Endothelial cell of umbilical vein (primary cell): ENCODE results near the gene BCL7A. TPM values are rescaled to one million over a fixed set of nuclear protein-coding genes. Genes with fewer than 3 reads are reported as not detected.

ENCODE experiments used
- BruUV-seq: library from RNA; stranded (reverse); fragments of 400-500 nt; replicated peaks from 2 replicates; lab custom pipeline; 2021; lab: Mats Ljungman, UMichigan
- CTCF ChIA-PET: fragments of 300-600, 350-600 bp; sonication (Branson Sonifier 250); formaldehyde crosslinking; loops from one replicate; lab custom pipeline; 2021; ENCODE audit warnings: antibody characterized with exemption, inconsistent platforms; lab: Charles Lee
- POLR2A ChIA-PET: fragments of 300-600, 350-600 bp; sonication (Branson Sonifier 250); formaldehyde crosslinking; loops from one replicate; lab custom pipeline; 2021; ENCODE audit warnings: antibody characterized with exemption, inconsistent platforms; lab: Charles Lee
- DNase-seq: peaks from one replicate; pipeline ENCODE4 v3.0.0-alpha.2; 2011; ENCODE audit warnings: low read depth, low spot score
- FAIRE-seq: peaks from 2 replicates; lab custom pipeline; 2011; peaks lifted over from hg19 to GRCh38; lab: Jason Lieb, UNC
- H2AFZ ChIP-seq: 2 replicates; pipeline ENCODE4 v1.6.0; 2012; ENCODE audit warnings: low read depth, low read length, control low read depth, inconsistent platforms
- H3K27ac ChIP-seq: 2 replicates; pipeline ENCODE4 v1.5.1; 2011; ENCODE audit warnings: low read depth, mild to moderate bottlenecking, control low read depth, low read length, moderate library complexity; ENCODE audit not compliant: insufficient read depth
- H3K27me3 ChIP-seq, 2 experiments: 2 replicates each; pipeline versions ENCODE4 v1.6.0 to v1.6.1; 2011; ENCODE audit warnings: low read length in 2 of 2, mixed read lengths in 1 of 2; ENCODE audit not compliant: control insufficient read depth in 2 of 2, insufficient read depth in 2 of 2
- H3K36me3 ChIP-seq, 2 experiments: 2 replicates in 1 of 2; 3 replicates in 1 of 2; pipeline ENCODE4 v1.5.1; 2011; ENCODE audit warnings: low read length in 2 of 2, mild to moderate bottlenecking in 1 of 2, moderate library complexity in 1 of 2; ENCODE audit not compliant: control insufficient read depth in 2 of 2, insufficient read depth in 2 of 2; ENCODE audit errors: extremely low read depth in 1 of 2
- H3K4me1 ChIP-seq: 3 replicates; pipeline ENCODE4 v1.5.1; 2011; ENCODE audit warnings: mild to moderate bottlenecking, low read length; ENCODE audit not compliant: control insufficient read depth, insufficient read depth; ENCODE audit errors: extremely low read depth
- H3K4me2 ChIP-seq: 2 replicates; pipeline ENCODE4 v1.6.1; 2011; ENCODE audit warnings: low read length, control low read depth, mixed read lengths; ENCODE audit not compliant: insufficient read depth
- H3K4me3 ChIP-seq, 3 experiments: fragments of 200-600 bp in 1 of 3; sonication (generic), shearing (Covaris generic) in 1 of 3; replicated peaks in 1 of 3; 2 replicates each; pipeline ENCODE4 v1.5.1; 2011 to 2016; ENCODE audit warnings: control low read depth in 3 of 3, low read length in 3 of 3, mild to moderate bottlenecking in 2 of 3, inconsistent platforms in 1 of 3, low read depth in 1 of 3, moderate library complexity in 1 of 3; ENCODE audit not compliant: insufficient read depth in 1 of 3
- H3K79me2 ChIP-seq: 2 replicates; pipeline ENCODE4 v1.6.0; 2012; ENCODE audit warnings: low read length, inconsistent platforms; ENCODE audit not compliant: control insufficient read depth, insufficient read depth
- H3K9ac ChIP-seq: replicated peaks from 2 replicates; pipeline ENCODE3; 2011; ENCODE audit warnings: low read length, control low read depth; ENCODE audit not compliant: insufficient read depth; ENCODE audit errors: extremely low read depth
- H3K9me1 ChIP-seq: replicated peaks from 3 replicates; pipeline ENCODE4 v1.6.0; 2011; ENCODE audit warnings: mild to moderate bottlenecking, low read length; ENCODE audit not compliant: control insufficient read depth, insufficient read depth; ENCODE audit errors: extremely low read depth
- H3K9me3 ChIP-seq: replicated peaks from 2 replicates; pipeline ENCODE4 v1.5.1; 2012; ENCODE audit warnings: low read length, inconsistent platforms; ENCODE audit not compliant: control insufficient read depth, insufficient read depth
- H4K20me1 ChIP-seq: replicated peaks from 2 replicates; pipeline ENCODE3; 2011; ENCODE audit warnings: mild to moderate bottlenecking, low read length; ENCODE audit not compliant: control insufficient read depth, insufficient read depth; ENCODE audit errors: extremely low read depth
- GATA2 ChIP-seq: IDR thresholded peaks from 2 replicates; pipeline ENCODE4 v1.7.0; 2011; ENCODE audit warnings: low read depth, mild to moderate bottlenecking, moderate library complexity, mixed read lengths, low read length; ENCODE audit not compliant: insufficient read length, insufficient read depth
- JUN ChIP-seq: IDR thresholded peaks from 2 replicates; pipeline ENCODE4 v1.6.1; 2011; ENCODE audit warnings: borderline replicate concordance, low read depth; ENCODE audit not compliant: insufficient read length, insufficient read depth
- MAX ChIP-seq: IDR thresholded peaks from 2 replicates; pipeline ENCODE4 v1.6.1; 2011; ENCODE audit not compliant: insufficient read depth, insufficient read length
- dilution Hi-C: fragments of 300-500 bp; cut with MboI; formaldehyde crosslinking; loops from one replicate; pipeline ENCODE4 v1.15.0; 2019; ENCODE audit warnings: low sequenced_read_pairs; ENCODE audit not compliant: extremely low pct_ligation_motif_present
- intact Hi-C: fragments of 100-400 bp; cut with micrococcal nuclease; formaldehyde crosslinking; loops from one replicate; pipeline ENCODE4 v1.10.0; 2022
- polyA plus RNA-seq, 4 experiments: library from polyadenylated mRNA; depleted of rRNA in 3 of 4; stranded (reverse) in 3 of 4; unstranded in 1 of 4; fragments of >200 nt; gene quantifications; 2 replicates each; pipeline versions ENCODE4 v1.2.1 to v1.2.3, GENCODE V29; 2011 to 2012; ENCODE audit warnings: missing spikeins in 1 of 4
- total RNA-seq: library from RNA; stranded (reverse); gene quantifications from 2 replicates; pipeline ENCODE4 v1.2.3, GENCODE V29; 2021

The BCL7A gene
- total and polyA plus RNA-seq, 2 donors (not counting 3 experiments of a cell fraction or from before 2014, with no cell fraction given): 9.7 to 11.1 TPM

GRCh38 chr12:122072031-122072970, 50.6 kb downstream of the BCL7A start:
- H3K4me1 ChIP-seq: peaks cover 10% of the 10 kb centered on the region
- H3K9ac ChIP-seq: no peak overlapping the region
- POLR2A ChIA-PET: interaction anchor here (1.0 kb wide), 1 partner anchor 8 kb away, joined by 3 read pairs; no protein-coding TSS in a partner anchor
- H3K4me3 ChIP-seq: no peak overlapping the region
- no TSS peak for BruUV-seq
- TF ChIP-seq GATA2 (peak; percentile 42), JUN (no peak)
- H2AFZ ChIP-seq: peak overlapping the region; percentile 66
- H3K9me3 ChIP-seq: no peaks in the 10 kb centered on the region
- H3K27me3 ChIP-seq: no peaks in the 10 kb centered on the region
- H3K9me1 ChIP-seq: no peaks in the 10 kb centered on the region
- DNase-seq: peak; percentile 84
- H4K20me1 ChIP-seq: no peaks in the 10 kb centered on the region
- no peaks in the 10 kb centered on the region for H3K79me2 ChIP-seq
- H3K27ac ChIP-seq: no peak overlapping the region
- H3K36me3 ChIP-seq: no peaks in the 10 kb centered on the region
- H3K4me2 ChIP-seq: no peak overlapping the region
- CTCF ChIA-PET: interaction anchor here (0.9 to 2.2 kb wide), 6 partner anchors 10 to 119 kb away, joined by 3 to 12 read pairs (median 6); no protein-coding TSS in a partner anchor
- intact Hi-C loops (no loop called here), dilution Hi-C loops (no loop called here)
- peak; percentile 77 for FAIRE-seq

DNA sequence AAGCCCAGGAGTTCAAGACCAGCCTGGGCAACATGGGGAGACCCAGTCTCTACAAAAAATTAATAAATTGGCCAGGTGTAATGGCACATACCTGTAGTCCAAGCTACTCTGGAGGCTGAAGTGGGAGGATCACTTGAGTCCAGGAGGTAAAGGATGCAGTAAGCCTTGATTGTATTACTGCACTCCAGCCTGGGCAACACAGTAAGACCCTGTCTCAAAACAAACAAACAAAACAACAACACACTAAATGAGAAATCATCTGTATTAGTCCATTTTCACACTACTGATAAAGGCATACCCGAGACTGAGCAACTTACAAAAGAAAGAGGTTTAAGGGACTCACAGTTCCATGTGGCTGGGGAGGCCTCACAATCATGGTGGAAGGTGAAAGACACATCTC, 52.1 kb downstream of the BCL7A start:
- ChIA-PET POLR2A (no interaction called here), CTCF (interaction anchor here (1.4 to 2.2 kb wide), 2 partner anchors 11 to 19 kb away, joined by 3 to 12 read pairs; no protein-coding TSS in a partner anchor)
- peak; percentile 18 for FAIRE-seq
- no peaks in the 10 kb centered on the region for H3K9me1 ChIP-seq
- H3K4me1 ChIP-seq: peaks cover 12% of the 10 kb centered on the region
- H3K36me3 ChIP-seq: no peaks in the 10 kb centered on the region
- dilution Hi-C loops (no loop called here), intact Hi-C loops (no loop called here)
- no TSS peak for BruUV-seq
- no peak overlapping the region for H3K27ac ChIP-seq
- H3K4me3 ChIP-seq: no peak overlapping the region
- H4K20me1 ChIP-seq: no peaks in the 10 kb centered on the region
- no peak for TF ChIP-seq MAX
- H3K9me3 ChIP-seq: no peaks in the 10 kb centered on the region
- no peak overlapping the region for H3K9ac ChIP-seq
- H2AFZ ChIP-seq: no peak overlapping the region
- H3K79me2 ChIP-seq: no peaks in the 10 kb centered on the region
- no peak for DNase-seq
- no peaks in the 10 kb centered on the region for H3K27me3 ChIP-seq
- no peak overlapping the region for H3K4me2 ChIP-seq
